Measurements from ENCODE around the gene TMTC1. TPM values are rescaled to one million over a fixed set of nuclear protein-coding genes. Genes with fewer than 3 reads are reported as not detected.

Gene TMTC1
- total and polyA plus RNA-seq, 2 donors (not counting 1 experiment from before 2014, with no cell fraction given) = not detected

GRCh38 chr12:29728030-29728429 is 55.7 kb downstream of the TMTC1 start:
- no peak overlapping the region for H3K9ac ChIP-seq (ENCODE audit: low read length)
- H3K4me1 ChIP-seq (ENCODE audit: control insufficient read depth in 2 of 2, insufficient read depth in 2 of 2, low read length in 2 of 2) = no peaks in the 10 kb centered on the region
- no peak for DNase-seq
- ATAC-seq (ENCODE audit: low read depth) = no peak
- H3K27ac Mint-ChIP-seq = no peak overlapping the region
- no peak overlapping the region for H3K4me3 Mint-ChIP-seq
- POLR2A ChIA-PET = no interaction called here
- intact Hi-C loops (cut with micrococcal nuclease) = no loop called here
- H3K79me2 ChIP-seq (ENCODE audit: control insufficient read depth, insufficient read depth, low read length) = no peaks in the 10 kb centered on the region
- no peak overlapping the region for H3K4me3 ChIP-seq (ENCODE audit: control extremely low read depth in 1 of 5, extremely low read depth in 1 of 5, insufficient read depth in 1 of 5, low read depth in 2 of 5, low read length in 4 of 5)
- no peaks in the 10 kb centered on the region for H4K20me1 ChIP-seq (ENCODE audit: control insufficient read depth, insufficient read depth, low read length, poor library complexity, severe bottlenecking)
- CTCF ChIA-PET = no interaction called here
- no peak overlapping the region for H3K27ac ChIP-seq (ENCODE audit: low read length in 2 of 2)
- TF ChIP-seq EZH2 (IDR thresholded peaks at IDR 0.05; ENCODE audit: borderline replicate concordance, insufficient read depth, low read depth, low read length, poor library complexity, severe bottlenecking) (no peak), CTCF (IDR thresholded peaks at IDR 0.05) (no peak)
- no peaks in the 10 kb centered on the region for H3K27me3 Mint-ChIP-seq
- H3K36me3 ChIP-seq (replicated peaks in 1 of 2; ENCODE audit: control extremely low read depth in 1 of 2, control insufficient read depth in 1 of 2, extremely low read depth in 1 of 2, insufficient read depth in 2 of 2, low read length in 1 of 2) = no peaks in the 10 kb centered on the region
- H3K4me2 ChIP-seq (replicated peaks; ENCODE audit: low read depth, low read length, poor library complexity, severe bottlenecking) = no peak overlapping the region
- H3K9me3 ChIP-seq (ENCODE audit: control extremely low read depth in 1 of 3, control insufficient read depth in 2 of 3, insufficient read depth in 1 of 3, low read length in 2 of 3) = no peaks in the 10 kb centered on the region
- no peak overlapping the region for H2AFZ ChIP-seq (ENCODE audit: insufficient read depth, low read depth, low read length, poor library complexity, severe bottlenecking)
- H3K9me3 Mint-ChIP-seq (ENCODE audit: insufficient read depth) = no peaks in the 10 kb centered on the region
- no peaks in the 10 kb centered on the region for H3K4me1 Mint-ChIP-seq
- no peaks in the 10 kb centered on the region for H3K27me3 ChIP-seq (replicated peaks in 1 of 4; ENCODE audit: control extremely low read depth in 1 of 4, control insufficient read depth in 3 of 4, insufficient read depth in 4 of 4, low read length in 3 of 4)
- 77% methylated on average over 6 of the region's 7 CpGs for WGBS (ENCODE audit: insufficient coverage)

GRCh38 chr12:29726741-29727348 is 56.9 kb downstream of the TMTC1 start:
- no peaks in the 10 kb centered on the region for H3K9me3 Mint-ChIP-seq (ENCODE audit: insufficient read depth)
- H3K4me2 ChIP-seq (replicated peaks; ENCODE audit: low read depth, low read length, poor library complexity, severe bottlenecking) = no peak overlapping the region
- CTCF ChIA-PET = no interaction called here

More at GRCh38 chr12:29726741-29727348, 56.9 kb downstream of the TMTC1 start:
- no peak overlapping the region for H3K27ac ChIP-seq (ENCODE audit: low read length in 2 of 2)
- no peaks in the 10 kb centered on the region for H3K27me3 ChIP-seq (replicated peaks in 1 of 4; ENCODE audit: control extremely low read depth in 1 of 4, control insufficient read depth in 3 of 4, insufficient read depth in 4 of 4, low read length in 3 of 4)
- H2AFZ ChIP-seq (ENCODE audit: insufficient read depth, low read depth, low read length, poor library complexity, severe bottlenecking) = no peak overlapping the region
- no CpG with 5 or more reads among the region's 2 CpGs for WGBS (ENCODE audit: insufficient coverage)
- no peaks in the 10 kb centered on the region for H3K36me3 ChIP-seq (replicated peaks in 1 of 2; ENCODE audit: control extremely low read depth in 1 of 2, control insufficient read depth in 1 of 2, extremely low read depth in 1 of 2, insufficient read depth in 2 of 2, low read length in 1 of 2)
- no peaks in the 10 kb centered on the region for H3K79me2 ChIP-seq (ENCODE audit: control insufficient read depth, insufficient read depth, low read length)
- H3K4me1 ChIP-seq (ENCODE audit: control insufficient read depth in 2 of 2, insufficient read depth in 2 of 2, low read length in 2 of 2) = no peaks in the 10 kb centered on the region
- no peaks in the 10 kb centered on the region for H4K20me1 ChIP-seq (ENCODE audit: control insufficient read depth, insufficient read depth, low read length, poor library complexity, severe bottlenecking)
- TF ChIP-seq EZH2 (IDR thresholded peaks at IDR 0.05; ENCODE audit: borderline replicate concordance, insufficient read depth, low read depth, low read length, poor library complexity, severe bottlenecking) (no peak), CTCF (IDR thresholded peaks at IDR 0.05) (no peak)
- POLR2A ChIA-PET = no interaction called here
- Mint-ChIP-seq H3K27ac (no peak overlapping the region), H3K4me1 (no peaks in the 10 kb centered on the region), H3K27me3 (no peaks in the 10 kb centered on the region), H3K4me3 (no peak overlapping the region)
- ATAC-seq (ENCODE audit: low read depth) (no peak), DNase-seq (no peak)
- no peak overlapping the region for H3K9ac ChIP-seq (ENCODE audit: low read length)
- H3K4me3 ChIP-seq (ENCODE audit: control extremely low read depth in 1 of 5, extremely low read depth in 1 of 5, insufficient read depth in 1 of 5, low read depth in 2 of 5, low read length in 4 of 5) = no peak overlapping the region
- intact Hi-C loops (cut with micrococcal nuclease) = no loop called here
- H3K9me3 ChIP-seq (ENCODE audit: control extremely low read depth in 1 of 3, control insufficient read depth in 2 of 3, insufficient read depth in 1 of 3, low read length in 2 of 3) = no peaks in the 10 kb centered on the region

All from B cell (primary cell).